HEK293 (cell line): ENCODE data around the gene EYS.
A peak's percentile ranks its signal among the peaks of the same experiment; 100 is the strongest.

Source experiments
- CTCF ChIA-PET: fragments of 350-600 bp; formaldehyde crosslinking; extraction: SDS; loops from one replicate; lab custom pipeline; 2021; ENCODE audit warnings: antibody characterized with exemption; lab: Yijun Ruan, JAX
- POLR2A ChIA-PET: fragments of 300-600 bp; formaldehyde crosslinking; extraction: SDS; loops from one replicate; lab custom pipeline; 2020; ENCODE audit warnings: antibody characterized with exemption, inconsistent platforms; lab: Yijun Ruan, JAX
- H3K27ac ChIP-seq: fragments of 200-500 bp; sonication (Bioruptor generic); 2 replicates; pipeline ENCODE4 v1.5.1; 2014; ENCODE audit warnings: low read depth, low read length, control low read depth, inconsistent platforms; ENCODE audit errors: extremely low read depth
- H3K36me3 ChIP-seq, 2 experiments: fragments of 200-500 bp in 1 of 2; sonication (Bioruptor generic) in 1 of 2; 1 replicate in 1 of 2; 2 replicates in 1 of 2; pipeline ENCODE4 v1.5.1; 2014 to 2017; ENCODE audit warnings: inconsistent platforms in 2 of 2, low read length in 2 of 2; ENCODE audit not compliant: control insufficient read depth in 2 of 2, insufficient read depth in 1 of 2
- H3K4me1 ChIP-seq: fragments of 200-500 bp; sonication (Bioruptor generic); 2 replicates; pipeline ENCODE4 v1.5.1; 2014; ENCODE audit warnings: mild to moderate bottlenecking, low read length, inconsistent platforms; ENCODE audit not compliant: control insufficient read depth, insufficient read depth
- H3K4me3 ChIP-seq: 2 replicates; pipeline ENCODE4 v1.5.1; 2011; ENCODE audit warnings: low read depth, mild to moderate bottlenecking, control low read depth, low read length, moderate library complexity
- H3K9me3 ChIP-seq: fragments of 200-500 bp; sonication (Bioruptor generic); 2 replicates; pipeline ENCODE4 v1.5.1; 2014; ENCODE audit warnings: low read depth, low read length, inconsistent platforms; ENCODE audit not compliant: control insufficient read depth, insufficient read depth
- SETDB1 ChIP-seq: IDR thresholded peaks from one replicate; pipeline ENCODE4 v1.6.1; 2017; ENCODE audit warnings: mild to moderate bottlenecking, low read length, moderate library complexity, mixed read lengths; ENCODE audit not compliant: insufficient read length
- ZBTB20 ChIP-seq: fragments of 450-650 bp; formaldehyde crosslinking; IDR thresholded peaks from 2 replicates; pipeline ENCODE4 v1.5.1; 2016; ENCODE audit warnings: missing biosample characterization, missing genetic modification characterization
- ZFP3 ChIP-seq: fragments of 450-650 bp; formaldehyde crosslinking; IDR thresholded peaks from 2 replicates; pipeline ENCODE4 v1.5.1; 2016; ENCODE audit warnings: low read depth, missing biosample characterization, missing genetic modification characterization
- ZFP69B ChIP-seq: fragments of 450-650 bp; formaldehyde crosslinking; IDR thresholded peaks from 2 replicates; pipeline ENCODE4 v1.5.1; 2016; ENCODE audit warnings: missing biosample characterization, missing genetic modification characterization
- ZNF114 ChIP-seq: fragments of 450-650 bp; formaldehyde crosslinking; IDR thresholded peaks from 2 replicates; pipeline ENCODE4 v1.5.0; 2017; ENCODE audit warnings: missing biosample characterization, missing genetic modification characterization
- ZNF266 ChIP-seq: fragments of 450-650 bp; formaldehyde crosslinking; IDR thresholded peaks from 2 replicates; pipeline ENCODE4 v1.5.1; 2016; ENCODE audit warnings: missing biosample characterization, missing genetic modification characterization, low read depth
- ZNF274 ChIP-seq, 2 experiments: fragments of 200-500 bp in 1 of 2; fragments of 450-650 bp in 1 of 2; sonication (Bioruptor generic) in 1 of 2; formaldehyde crosslinking in 1 of 2; IDR thresholded peaks; 2 replicates each; pipeline versions ENCODE4 v1.5.1 to v1.6.1; 2014 to 2016; ENCODE audit warnings: borderline replicate concordance in 1 of 2, inconsistent platforms in 1 of 2, low read length in 1 of 2, missing biosample characterization in 1 of 2, missing genetic modification characterization in 1 of 2
- ZNF292 ChIP-seq: fragments of 450-650 bp; formaldehyde crosslinking; IDR thresholded peaks from 2 replicates; pipeline ENCODE4 v1.5.1; 2016; ENCODE audit warnings: low read depth, missing biosample characterization, missing genetic modification characterization, borderline replicate concordance
- ZNF366 ChIP-seq: fragments of 450-650 bp; formaldehyde crosslinking; conservative IDR thresholded peaks from 2 replicates; pipeline ENCODE4 v1.5.1; 2016; ENCODE audit warnings: missing biosample characterization, missing genetic modification characterization
- ZNF585B ChIP-seq: fragments of 450-650 bp; formaldehyde crosslinking; IDR thresholded peaks from 2 replicates; pipeline ENCODE4 v1.5.1; 2016; ENCODE audit warnings: missing biosample characterization, missing genetic modification characterization
- ZNF654 ChIP-seq: fragments of 450-650 bp; formaldehyde crosslinking; IDR thresholded peaks from 2 replicates; pipeline ENCODE4 v1.5.1; 2016; ENCODE audit warnings: low read depth, missing biosample characterization, missing genetic modification characterization
- TF ChIP-seq, protein P1 (sequence below): fragments of 450-650 bp; formaldehyde crosslinking; IDR thresholded peaks from 2 replicates; pipeline ENCODE4 v1.5.1; 2016; ENCODE audit warnings: missing biosample characterization, missing genetic modification characterization
- TF ChIP-seq, protein P2 (sequence below): fragments of 450-650 bp; formaldehyde crosslinking; IDR thresholded peaks from 2 replicates; pipeline ENCODE4 v1.5.1; 2016; ENCODE audit warnings: missing biosample characterization, missing genetic modification characterization
- TF ChIP-seq, protein P3 (sequence below): fragments of 450-650 bp; formaldehyde crosslinking; IDR thresholded peaks from 2 replicates; pipeline ENCODE4 v1.5.1; 2016; ENCODE audit warnings: missing biosample characterization, missing genetic modification characterization

EYS gene

DNA sequence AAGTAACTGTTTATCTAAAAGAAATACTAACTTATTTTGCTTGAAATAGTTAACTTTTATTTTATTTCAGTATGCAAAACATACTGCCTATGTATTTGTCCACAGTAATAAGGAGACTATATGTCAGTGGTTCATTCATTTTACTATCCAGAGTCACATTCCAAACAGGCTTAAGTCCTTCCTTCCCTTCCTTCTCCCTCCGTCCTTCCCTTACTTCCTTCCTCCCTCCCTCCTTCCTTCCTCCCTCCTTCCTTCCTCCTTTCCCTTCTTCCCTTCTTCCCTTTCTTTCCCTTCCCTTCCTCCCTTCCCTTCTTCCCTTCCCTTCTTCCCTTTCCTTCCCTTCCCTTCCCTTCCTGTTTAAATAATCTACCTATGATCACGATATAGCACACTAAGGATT is 899.2 kb downstream of the EYS start:
- no peaks in the 10 kb centered on the region for H3K36me3 ChIP-seq
- CTCF ChIA-PET = interaction anchor here (0.7 kb wide), 1 partner anchor 388 kb away, joined by 6 read pairs; no protein-coding TSS in a partner anchor
- TF ChIP-seq, protein P1, sequence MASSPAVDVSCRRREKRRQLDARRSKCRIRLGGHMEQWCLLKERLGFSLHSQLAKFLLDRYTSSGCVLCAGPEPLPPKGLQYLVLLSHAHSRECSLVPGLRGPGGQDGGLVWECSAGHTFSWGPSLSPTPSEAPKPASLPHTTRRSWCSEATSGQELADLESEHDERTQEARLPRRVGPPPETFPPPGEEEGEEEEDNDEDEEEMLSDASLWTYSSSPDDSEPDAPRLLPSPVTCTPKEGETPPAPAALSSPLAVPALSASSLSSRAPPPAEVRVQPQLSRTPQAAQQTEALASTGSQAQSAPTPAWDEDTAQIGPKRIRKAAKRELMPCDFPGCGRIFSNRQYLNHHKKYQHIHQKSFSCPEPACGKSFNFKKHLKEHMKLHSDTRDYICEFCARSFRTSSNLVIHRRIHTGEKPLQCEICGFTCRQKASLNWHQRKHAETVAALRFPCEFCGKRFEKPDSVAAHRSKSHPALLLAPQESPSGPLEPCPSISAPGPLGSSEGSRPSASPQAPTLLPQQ (tag by site-specific recombination) = no peak
- peak; percentile 38; the same call in 1 of the 2 replicates for TF ChIP-seq ZNF366 (tag by site-specific recombination)
- TF ChIP-seq, protein P2, sequence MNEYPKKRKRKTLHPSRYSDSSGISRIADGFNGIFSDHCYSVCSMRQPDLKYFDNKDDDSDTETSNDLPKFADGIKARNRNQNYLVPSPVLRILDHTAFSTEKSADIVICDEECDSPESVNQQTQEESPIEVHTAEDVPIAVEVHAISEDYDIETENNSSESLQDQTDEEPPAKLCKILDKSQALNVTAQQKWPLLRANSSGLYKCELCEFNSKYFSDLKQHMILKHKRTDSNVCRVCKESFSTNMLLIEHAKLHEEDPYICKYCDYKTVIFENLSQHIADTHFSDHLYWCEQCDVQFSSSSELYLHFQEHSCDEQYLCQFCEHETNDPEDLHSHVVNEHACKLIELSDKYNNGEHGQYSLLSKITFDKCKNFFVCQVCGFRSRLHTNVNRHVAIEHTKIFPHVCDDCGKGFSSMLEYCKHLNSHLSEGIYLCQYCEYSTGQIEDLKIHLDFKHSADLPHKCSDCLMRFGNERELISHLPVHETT (tag by site-specific recombination) = no peak
- no peak overlapping the region for H3K4me3 ChIP-seq
- H3K4me1 ChIP-seq = no peaks in the 10 kb centered on the region
- no peaks in the 10 kb centered on the region for H3K9me3 ChIP-seq
- H3K27ac ChIP-seq = no peak overlapping the region
- POLR2A ChIA-PET = no interaction called here

DNA sequence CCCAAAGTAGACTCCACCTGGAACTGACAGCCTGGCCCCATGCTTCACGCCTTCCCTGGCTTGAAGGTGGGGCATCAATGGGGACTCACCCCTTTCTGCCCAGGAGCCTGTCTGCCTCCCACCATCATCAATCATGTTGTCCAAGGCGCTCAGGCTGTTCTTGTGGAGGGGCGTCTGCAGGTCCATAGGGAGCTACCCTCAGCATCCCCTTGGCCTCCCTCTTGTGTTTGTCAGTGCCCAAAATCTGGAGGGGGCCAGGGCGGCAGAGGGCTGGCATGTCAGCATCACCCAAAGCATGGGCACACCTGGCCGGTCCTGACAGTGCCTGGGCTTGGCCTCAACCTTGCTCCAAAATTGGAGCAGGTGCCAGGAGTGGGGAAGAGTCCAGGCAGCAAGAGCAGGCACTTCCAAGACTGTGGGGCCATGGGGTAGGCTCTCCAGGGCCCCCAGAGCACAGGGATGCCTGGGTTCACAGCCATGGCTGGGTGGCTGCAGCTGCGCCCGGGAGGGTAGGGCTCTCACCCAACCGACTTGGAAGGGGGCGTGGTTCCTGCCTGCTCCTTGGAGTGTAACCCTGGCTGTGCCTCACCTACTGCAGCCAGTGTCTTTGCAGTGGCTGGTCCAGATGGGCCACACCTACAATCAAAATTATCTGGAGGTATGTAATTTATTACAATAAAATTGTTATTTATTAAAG is 903.4 kb downstream of the EYS start:
- CTCF ChIA-PET = no interaction called here
- TF ChIP-seq ZNF654 (tag by site-specific recombination) (no peak), ZFP69B (tag by site-specific recombination) (no peak), ZFP3 (tag by site-specific recombination) (no peak), ZNF585B (tag by site-specific recombination) (no peak), ZNF292 (no peak), ZNF114 (tag by site-specific recombination) (no peak), ZBTB20 (tag by site-specific recombination) (no peak)
- TF ChIP-seq, protein P1 (tag by site-specific recombination) = no peak
- TF ChIP-seq, protein P3, sequence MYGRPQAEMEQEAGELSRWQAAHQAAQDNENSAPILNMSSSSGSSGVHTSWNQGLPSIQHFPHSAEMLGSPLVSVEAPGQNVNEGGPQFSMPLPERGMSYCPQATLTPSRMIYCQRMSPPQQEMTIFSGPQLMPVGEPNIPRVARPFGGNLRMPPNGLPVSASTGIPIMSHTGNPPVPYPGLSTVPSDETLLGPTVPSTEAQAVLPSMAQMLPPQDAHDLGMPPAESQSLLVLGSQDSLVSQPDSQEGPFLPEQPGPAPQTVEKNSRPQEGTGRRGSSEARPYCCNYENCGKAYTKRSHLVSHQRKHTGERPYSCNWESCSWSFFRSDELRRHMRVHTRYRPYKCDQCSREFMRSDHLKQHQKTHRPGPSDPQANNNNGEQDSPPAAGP (tag by site-specific recombination) = no peak
- Histone ChIP-seq H3K27ac (no peak overlapping the region), H3K36me3 (no peaks in the 10 kb centered on the region), H3K4me3 (no peak overlapping the region), H3K4me1 (no peaks in the 10 kb centered on the region), H3K9me3 (no peaks in the 10 kb centered on the region)
- POLR2A ChIA-PET = no interaction called here

DNA sequence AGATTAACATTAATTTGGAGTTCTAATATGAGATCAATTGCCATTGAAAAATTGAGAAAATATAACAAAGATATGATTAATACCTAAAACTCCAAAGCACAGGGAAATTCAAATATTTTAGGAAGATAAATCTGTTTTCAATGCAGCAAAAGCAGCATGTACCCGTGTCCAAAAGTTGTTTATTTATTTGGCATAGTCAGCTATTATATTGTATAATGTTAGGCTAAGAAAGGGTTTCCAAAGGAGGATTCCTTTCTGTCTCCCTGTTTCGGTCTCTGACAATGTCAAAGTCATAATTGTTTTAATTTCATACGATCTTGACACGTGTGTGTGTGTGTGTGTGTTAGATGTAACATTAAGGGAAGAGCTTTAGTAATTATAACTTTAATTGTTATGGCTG is 914.5 kb downstream of the EYS start:
- Histone ChIP-seq H3K4me3 (no peak overlapping the region), H3K36me3 (no peaks in the 10 kb centered on the region), H3K4me1 (no peaks in the 10 kb centered on the region), H3K27ac (no peak overlapping the region), H3K9me3 (no peaks in the 10 kb centered on the region)
- CTCF ChIA-PET = no interaction called here
- TF ChIP-seq ZNF274 (IDR thresholded peaks at IDR 0.05; ENCODE audit: low read length) = no peak
- no peak for TF ChIP-seq ZNF274 (tag by site-specific recombination; IDR thresholded peaks at IDR 0.05; ENCODE audit: borderline replicate concordance)
- no peak for TF ChIP-seq ZNF266 (tag by site-specific recombination)
- TF ChIP-seq SETDB1 = no peak
- POLR2A ChIA-PET = interaction anchor here (0.6 kb wide), 1 partner anchor 201 kb away, joined by 3 read pairs; no protein-coding TSS in a partner anchor
